MM.1S (cell line): ENCODE results near the gene ABHD3.
"Not testable (repeated sequence)": the region's sequence is repeated elsewhere in the genome, so short reads cannot be mapped to it uniquely, and the experiment has no call there.

Experiments used
- DNase-seq: peaks from one replicate; pipeline ENCODE4 v3.0.0-alpha.2; 2015
- H2AFZ ChIP-seq: fragments of 300-600 bp; sonication (generic); 2 replicates; pipeline ENCODE4 v1.6.0; 2016; ENCODE audit warnings: antibody characterized with exemption, low read length
- H3F3A ChIP-seq: fragments of 300-600 bp; sonication (generic); 2 replicates; pipeline ENCODE4 v1.6.1; 2016; ENCODE audit warnings: mild to moderate bottlenecking, antibody characterized with exemption, low read length, moderate library complexity, mixed read lengths; ENCODE audit not compliant: insufficient read depth
- H3K27ac ChIP-seq: fragments of 300-600 bp; sonication (generic); 2 replicates; pipeline ENCODE4 v1.5.1; 2016; ENCODE audit warnings: mild to moderate bottlenecking, low read length
- H3K27me3 ChIP-seq: fragments of 300-600 bp; sonication (generic); replicated peaks from 2 replicates; pipeline ENCODE4 v1.6.0; 2016; ENCODE audit warnings: low read length; ENCODE audit not compliant: insufficient read depth
- H3K36me3 ChIP-seq: fragments of 300-600 bp; sonication (generic); replicated peaks from 2 replicates; pipeline ENCODE4 v1.6.1; 2016; ENCODE audit warnings: mild to moderate bottlenecking, low read length, mixed read lengths; ENCODE audit not compliant: insufficient read depth
- H3K4me1 ChIP-seq: fragments of 300-600 bp; sonication (generic); 2 replicates; pipeline ENCODE4 v1.6.1; 2016; ENCODE audit warnings: low read length, mixed read lengths
- H3K4me2 ChIP-seq: fragments of 300-600 bp; sonication (generic); 2 replicates; pipeline ENCODE4 v1.6.0; 2016; ENCODE audit warnings: low read depth, low read length
- H3K4me3 ChIP-seq: fragments of 300-600 bp; sonication (generic); 2 replicates; pipeline ENCODE4 v1.5.1; 2016; ENCODE audit warnings: low read length, mixed read lengths
- H3K79me2 ChIP-seq: fragments of 300-600 bp; sonication (generic); 2 replicates; pipeline ENCODE4 v1.6.1; 2016; ENCODE audit warnings: mixed run types, low read length, mixed read lengths
- H3K9ac ChIP-seq: fragments of 300-600 bp; sonication (generic); 2 replicates; pipeline ENCODE4 v1.6.1; 2016; ENCODE audit warnings: low read length, mixed read lengths
- H3K9me2 ChIP-seq: fragments of 300-600 bp; sonication (generic); replicated peaks from 2 replicates; pipeline ENCODE4 v1.6.1; 2016; ENCODE audit warnings: mild to moderate bottlenecking, low read length, mixed read lengths; ENCODE audit not compliant: insufficient read depth
- H3K9me3 ChIP-seq: fragments of 300-600 bp; sonication (generic); replicated peaks from 2 replicates; pipeline ENCODE4 v1.6.1; 2016; ENCODE audit warnings: mild to moderate bottlenecking, low read length, mixed read lengths; ENCODE audit not compliant: insufficient read depth
- H4K20me1 ChIP-seq: fragments of 300-600 bp; sonication (generic); 2 replicates; pipeline ENCODE4 v1.6.1; 2016; ENCODE audit warnings: mild to moderate bottlenecking, low read length, moderate library complexity, mixed read lengths; ENCODE audit not compliant: insufficient read depth
- CTCF ChIP-seq: fragments of 300-600 bp; sonication (generic); IDR thresholded peaks from 2 replicates; pipeline ENCODE4 v1.5.1; 2016; ENCODE audit warnings: antibody characterized with exemption, low read length, mixed read lengths
- EZH2 ChIP-seq: fragments of 300-600 bp; sonication (generic); optimal IDR thresholded peaks from 2 replicates; pipeline ENCODE3; 2017; ENCODE audit warnings: low read depth, mild to moderate bottlenecking, antibody characterized with exemption, low read length, mixed read lengths
- EZH2phosphoT487 ChIP-seq: fragments of 300-600 bp; sonication (generic); IDR thresholded peaks from 2 replicates; pipeline ENCODE4 v1.6.1; 2018; ENCODE audit warnings: antibody characterized with exemption, low read length

The ABHD3 gene

GRCh38 chr18:21650311-21650710, 54.3 kb downstream of the ABHD3 start:
- Histone ChIP-seq H3K4me3 (no peak overlapping the region), H3K4me2 (no peak overlapping the region), H3K9me2 (no peaks in the 10 kb centered on the region), H3K27me3 (no peaks in the 10 kb centered on the region), H4K20me1 (no peaks in the 10 kb centered on the region), H3K79me2 (no peaks in the 10 kb centered on the region), H2AFZ (no peak overlapping the region), H3K36me3 (peaks cover 3% of the 10 kb centered on the region; the same call in 1 of the 2 replicates), H3K9ac (no peak overlapping the region), H3K4me1 (peaks cover 6% of the 10 kb centered on the region; the same call in 1 of the 2 replicates), H3F3A (no peaks in the 10 kb centered on the region), H3K9me3 (no peaks in the 10 kb centered on the region), H3K27ac (no peak overlapping the region)
- TF ChIP-seq EZH2phosphoT487: no peak
- DNase-seq: no peak

- H3K27ac ChIP-seq, H3K9me3 ChIP-seq, H3K4me3 ChIP-seq, H3K9me2 ChIP-seq, H3K9ac ChIP-seq, H3F3A ChIP-seq, H4K20me1 ChIP-seq, H3K4me1 ChIP-seq, DNase-seq, H3K27me3 ChIP-seq, H3K79me2 ChIP-seq, H3K36me3 ChIP-seq, H3K4me2 ChIP-seq, H2AFZ ChIP-seq: not testable (repeated sequence)
These were observed 64.2 kb downstream of the ABHD3 start for GRCh38 chr18:21640375-21640774.

- Histone ChIP-seq H3K4me1 (no peaks in the 10 kb centered on the region), H3K4me3 (no peak overlapping the region), H3K27me3 (no peaks in the 10 kb centered on the region), H4K20me1 (no peaks in the 10 kb centered on the region), H3K9me3 (no peaks in the 10 kb centered on the region), H3K9ac (no peak overlapping the region), H2AFZ (no peak overlapping the region), H3F3A (0 out of 2 replicates have a peak, but pooled peaks cover 4% of the 10 kb centered on the region), H3K4me2 (no peak overlapping the region), H3K36me3 (no peaks in the 10 kb centered on the region), H3K9me2 (no peaks in the 10 kb centered on the region), H3K27ac (no peak overlapping the region), H3K79me2 (no peaks in the 10 kb centered on the region)
- no peak for DNase-seq
- no peak for TF ChIP-seq CTCF
- no peak for TF ChIP-seq EZH2phosphoT487
- TF ChIP-seq EZH2: no peak
These were observed 65.8 kb downstream of the ABHD3 start for GRCh38 chr18:21638822-21639221.

- no peak for TF ChIP-seq CTCF
- no peak for TF ChIP-seq EZH2phosphoT487
- TF ChIP-seq EZH2: no peak
- no peak for DNase-seq
- Histone ChIP-seq H2AFZ (no peak overlapping the region), H3K79me2 (no peaks in the 10 kb centered on the region), H3F3A (0 out of 2 replicates have a peak, but pooled peaks cover 8% of the 10 kb centered on the region), H3K4me2 (no peak overlapping the region), H3K36me3 (no peaks in the 10 kb centered on the region), H3K9ac (no peak overlapping the region), H3K9me3 (no peaks in the 10 kb centered on the region), H3K4me1 (no peaks in the 10 kb centered on the region), H3K9me2 (no peaks in the 10 kb centered on the region), H4K20me1 (no peaks in the 10 kb centered on the region), H3K27ac (no peak overlapping the region), H3K4me3 (no peak overlapping the region), H3K27me3 (no peaks in the 10 kb centered on the region)
These were observed 67.8 kb downstream of the ABHD3 start for GRCh38 chr18:21636769-21637168.
